HEK293 (cell line): ENCODE results near the gene TRIM66.

ENCODE experiments used
- ZBTB7A ChIP-seq: fragments of 450-650 bp; formaldehyde crosslinking; IDR thresholded peaks from 2 replicates; pipeline ENCODE4 v1.5.1; 2016; ENCODE audit warnings: low read depth, missing biosample characterization, missing genetic modification characterization
- ZNF658 ChIP-seq: fragments of 450-650 bp; formaldehyde crosslinking; IDR thresholded peaks from 2 replicates; pipeline ENCODE4; 2016; ENCODE audit warnings: missing biosample characterization, missing genetic modification characterization

DNA sequence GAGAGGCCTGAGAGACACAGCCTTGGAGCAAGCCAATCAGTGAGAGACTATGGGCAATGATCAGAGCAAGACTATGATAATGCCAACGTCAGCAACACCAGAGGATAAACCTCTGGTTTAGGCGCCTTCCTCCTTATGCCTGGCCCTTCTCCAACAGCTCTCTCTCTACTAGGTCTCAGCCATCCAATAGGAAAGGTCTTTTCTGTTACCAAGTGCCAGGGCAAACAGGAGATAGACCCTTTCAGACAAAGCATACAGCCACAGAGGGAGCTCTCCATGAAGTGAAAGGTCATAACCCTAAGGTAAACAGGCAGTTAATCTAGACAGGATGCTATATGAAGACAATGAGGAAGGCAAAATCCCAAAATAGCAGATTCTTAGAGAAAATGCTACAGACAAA, 98.0 kb downstream of the TRIM66 start:
- TF ChIP-seq ZBTB7A (tag by site-specific recombination) (no peak), ZNF658 (tag by site-specific recombination) (no peak)
